ENCODE results near the gene ECHS1.

ECHS1 gene

DNA sequence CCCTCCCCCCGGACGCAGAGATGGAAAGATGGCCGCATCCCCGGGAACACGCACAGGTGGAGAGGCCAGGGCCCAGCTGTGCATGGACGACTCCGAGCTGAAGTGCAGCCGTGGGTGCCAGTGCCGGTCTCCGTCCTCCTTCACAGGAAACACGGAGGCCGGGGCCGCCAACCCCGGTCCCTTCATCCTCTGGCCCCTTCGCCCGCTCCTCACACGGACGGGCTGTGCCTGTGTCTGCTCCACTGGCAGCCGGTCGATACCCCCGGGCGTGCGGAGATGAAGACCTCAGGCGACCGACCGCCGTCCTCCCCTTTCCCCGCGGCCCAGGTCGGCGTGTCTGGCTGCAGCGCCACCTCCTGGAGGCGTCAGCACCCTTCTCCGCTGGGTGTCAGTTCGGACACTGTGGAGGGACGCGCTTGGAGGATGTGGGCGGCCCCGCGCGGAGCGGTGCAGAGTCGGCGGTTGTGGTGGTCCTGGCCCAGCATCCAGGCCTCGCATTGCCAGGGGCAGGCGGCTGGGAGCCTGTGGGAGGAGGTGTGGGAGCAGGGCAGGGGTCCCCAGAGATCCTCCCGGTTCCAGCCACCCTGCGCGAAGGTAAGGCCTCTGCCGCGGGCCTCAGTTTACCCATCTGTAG is 54.5 kb downstream of the ECHS1 start (continued):
- no peak for TF ChIP-seq ZNF596 (tag by site-specific recombination; IDR thresholded peaks at IDR 0.05)
- no peak for TF ChIP-seq SCRT1 (tag by site-specific recombination; IDR thresholded peaks at IDR 0.05; ENCODE audit: borderline replicate concordance)
- no peak for TF ChIP-seq ZNF19 (tag by site-specific recombination; IDR thresholded peaks at IDR 0.05; ENCODE audit: low read depth)
- TF ChIP-seq GLIS1 (tag by site-specific recombination; IDR thresholded peaks at IDR 0.05) = peak; percentile 76
- peak; percentile 92 for TF ChIP-seq ZNF335 (tag by site-specific recombination; conservative IDR thresholded peaks at IDR 0.05)
- no peak for TF ChIP-seq ZNF169 (tag by site-specific recombination; IDR thresholded peaks at IDR 0.05)
- peak; percentile 81 for TF ChIP-seq SP7 (tag by site-specific recombination; IDR thresholded peaks at IDR 0.05)
- TF ChIP-seq GLIS2 (tag by site-specific recombination; IDR thresholded peaks at IDR 0.05) = peak; percentile 89
- TF ChIP-seq REPIN1 (tag by site-specific recombination; IDR thresholded peaks at IDR 0.05; ENCODE audit: low read depth) = no peak
- TF ChIP-seq ZNF600 (tag by site-specific recombination; IDR thresholded peaks at IDR 0.05) = peak; percentile 78
- no peak for TF ChIP-seq ZNF248 (tag by site-specific recombination; IDR thresholded peaks at IDR 0.05)
- TF ChIP-seq, protein P1, sequence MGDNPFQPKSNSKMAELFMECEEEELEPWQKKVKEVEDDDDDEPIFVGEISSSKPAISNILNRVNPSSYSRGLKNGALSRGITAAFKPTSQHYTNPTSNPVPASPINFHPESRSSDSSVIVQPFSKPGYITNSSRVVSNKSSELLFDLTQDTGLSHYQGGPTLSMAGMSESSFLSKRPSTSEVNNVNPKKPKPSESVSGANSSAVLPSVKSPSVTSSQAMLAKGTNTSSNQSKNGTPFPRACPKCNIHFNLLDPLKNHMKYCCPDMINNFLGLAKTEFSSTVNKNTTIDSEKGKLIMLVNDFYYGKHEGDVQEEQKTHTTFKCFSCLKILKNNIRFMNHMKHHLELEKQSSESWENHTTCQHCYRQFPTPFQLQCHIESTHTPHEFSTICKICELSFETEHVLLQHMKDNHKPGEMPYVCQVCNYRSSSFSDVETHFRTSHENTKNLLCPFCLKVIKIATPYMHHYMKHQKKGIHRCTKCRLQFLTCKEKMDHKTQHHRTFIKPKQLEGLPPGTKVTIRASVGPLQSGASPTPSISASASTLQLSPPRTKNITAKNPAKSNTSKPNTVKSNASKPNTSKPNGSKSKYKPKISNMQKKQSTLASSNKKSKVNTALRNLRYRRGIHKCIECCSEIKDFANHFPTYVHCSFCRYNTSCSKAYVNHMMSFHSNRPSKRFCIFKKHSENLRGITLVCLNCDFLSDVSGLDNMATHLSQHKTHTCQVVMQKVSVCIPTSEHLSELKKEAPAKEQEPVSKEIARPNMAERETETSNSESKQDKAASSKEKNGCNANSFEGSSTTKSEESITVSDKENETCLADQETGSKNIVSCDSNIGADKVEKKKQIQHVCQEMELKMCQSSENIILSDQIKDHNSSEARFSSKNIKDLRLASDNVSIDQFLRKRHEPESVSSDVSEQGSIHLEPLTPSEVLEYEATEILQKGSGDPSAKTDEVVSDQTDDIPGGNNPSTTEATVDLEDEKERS (tag by site-specific recombination; IDR thresholded peaks at IDR 0.05) = 0 out of 2 replicates have a peak, but pooled peaks have one; percentile 23
- no peak for TF ChIP-seq ZNF664 (tag by site-specific recombination; IDR thresholded peaks at IDR 0.05)
- TF ChIP-seq ZNF239 (tag by site-specific recombination; IDR thresholded peaks at IDR 0.05) = no peak
- no peak for TF ChIP-seq ZNF621 (tag by site-specific recombination; IDR thresholded peaks at IDR 0.05)
- TF ChIP-seq, protein P2, sequence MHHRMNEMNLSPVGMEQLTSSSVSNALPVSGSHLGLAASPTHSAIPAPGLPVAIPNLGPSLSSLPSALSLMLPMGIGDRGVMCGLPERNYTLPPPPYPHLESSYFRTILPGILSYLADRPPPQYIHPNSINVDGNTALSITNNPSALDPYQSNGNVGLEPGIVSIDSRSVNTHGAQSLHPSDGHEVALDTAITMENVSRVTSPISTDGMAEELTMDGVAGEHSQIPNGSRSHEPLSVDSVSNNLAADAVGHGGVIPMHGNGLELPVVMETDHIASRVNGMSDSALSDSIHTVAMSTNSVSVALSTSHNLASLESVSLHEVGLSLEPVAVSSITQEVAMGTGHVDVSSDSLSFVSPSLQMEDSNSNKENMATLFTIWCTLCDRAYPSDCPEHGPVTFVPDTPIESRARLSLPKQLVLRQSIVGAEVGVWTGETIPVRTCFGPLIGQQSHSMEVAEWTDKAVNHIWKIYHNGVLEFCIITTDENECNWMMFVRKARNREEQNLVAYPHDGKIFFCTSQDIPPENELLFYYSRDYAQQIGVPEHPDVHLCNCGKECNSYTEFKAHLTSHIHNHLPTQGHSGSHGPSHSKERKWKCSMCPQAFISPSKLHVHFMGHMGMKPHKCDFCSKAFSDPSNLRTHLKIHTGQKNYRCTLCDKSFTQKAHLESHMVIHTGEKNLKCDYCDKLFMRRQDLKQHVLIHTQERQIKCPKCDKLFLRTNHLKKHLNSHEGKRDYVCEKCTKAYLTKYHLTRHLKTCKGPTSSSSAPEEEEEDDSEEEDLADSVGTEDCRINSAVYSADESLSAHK (tag by site-specific recombination; IDR thresholded peaks at IDR 0.05) = peak; percentile 36; the same call in 1 of the 2 replicates
- no peak for TF ChIP-seq ZNF37A (tag by site-specific recombination; IDR thresholded peaks at IDR 0.05)
- TF ChIP-seq GLI2 (tag by site-specific recombination; IDR thresholded peaks at IDR 0.05; ENCODE audit: borderline replicate concordance, low read depth) = no peak
- TF ChIP-seq, protein P3, sequence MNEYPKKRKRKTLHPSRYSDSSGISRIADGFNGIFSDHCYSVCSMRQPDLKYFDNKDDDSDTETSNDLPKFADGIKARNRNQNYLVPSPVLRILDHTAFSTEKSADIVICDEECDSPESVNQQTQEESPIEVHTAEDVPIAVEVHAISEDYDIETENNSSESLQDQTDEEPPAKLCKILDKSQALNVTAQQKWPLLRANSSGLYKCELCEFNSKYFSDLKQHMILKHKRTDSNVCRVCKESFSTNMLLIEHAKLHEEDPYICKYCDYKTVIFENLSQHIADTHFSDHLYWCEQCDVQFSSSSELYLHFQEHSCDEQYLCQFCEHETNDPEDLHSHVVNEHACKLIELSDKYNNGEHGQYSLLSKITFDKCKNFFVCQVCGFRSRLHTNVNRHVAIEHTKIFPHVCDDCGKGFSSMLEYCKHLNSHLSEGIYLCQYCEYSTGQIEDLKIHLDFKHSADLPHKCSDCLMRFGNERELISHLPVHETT (tag by site-specific recombination; IDR thresholded peaks at IDR 0.05) = peak; percentile 76
- TF ChIP-seq, protein P4, sequence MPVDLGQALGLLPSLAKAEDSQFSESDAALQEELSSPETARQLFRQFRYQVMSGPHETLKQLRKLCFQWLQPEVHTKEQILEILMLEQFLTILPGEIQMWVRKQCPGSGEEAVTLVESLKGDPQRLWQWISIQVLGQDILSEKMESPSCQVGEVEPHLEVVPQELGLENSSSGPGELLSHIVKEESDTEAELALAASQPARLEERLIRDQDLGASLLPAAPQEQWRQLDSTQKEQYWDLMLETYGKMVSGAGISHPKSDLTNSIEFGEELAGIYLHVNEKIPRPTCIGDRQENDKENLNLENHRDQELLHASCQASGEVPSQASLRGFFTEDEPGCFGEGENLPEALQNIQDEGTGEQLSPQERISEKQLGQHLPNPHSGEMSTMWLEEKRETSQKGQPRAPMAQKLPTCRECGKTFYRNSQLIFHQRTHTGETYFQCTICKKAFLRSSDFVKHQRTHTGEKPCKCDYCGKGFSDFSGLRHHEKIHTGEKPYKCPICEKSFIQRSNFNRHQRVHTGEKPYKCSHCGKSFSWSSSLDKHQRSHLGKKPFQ (tag by site-specific recombination; IDR thresholded peaks at IDR 0.05) = no peak
- TF ChIP-seq ZNF501 (tag by site-specific recombination; IDR thresholded peaks at IDR 0.05) = peak; percentile 84
- peak; percentile 71 for TF ChIP-seq SP3 (tag by site-specific recombination; IDR thresholded peaks at IDR 0.05)
- TF ChIP-seq ZNF114 (tag by site-specific recombination; IDR thresholded peaks at IDR 0.05) = no peak
- TF ChIP-seq, protein P5, sequence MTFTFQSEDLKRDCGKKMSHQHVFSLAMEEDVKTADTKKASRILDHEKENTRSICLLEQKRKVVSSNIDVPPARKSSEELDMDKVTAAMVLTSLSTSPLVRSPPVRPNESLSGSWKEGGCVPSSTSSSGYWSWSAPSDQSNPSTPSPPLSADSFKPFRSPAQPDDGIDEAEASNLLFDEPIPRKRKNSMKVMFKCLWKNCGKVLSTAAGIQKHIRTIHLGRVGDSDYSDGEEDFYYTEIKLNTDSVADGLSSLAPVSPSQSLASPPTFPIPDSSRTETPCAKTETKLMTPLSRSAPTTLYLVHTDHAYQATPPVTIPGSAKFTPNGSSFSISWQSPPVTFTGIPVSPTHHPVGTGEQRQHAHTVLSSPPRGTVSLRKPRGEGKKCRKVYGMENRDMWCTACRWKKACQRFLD (tag by site-specific recombination; IDR thresholded peaks at IDR 0.05) = no peak
- peak; percentile 57 for TF ChIP-seq ZNF654 (tag by site-specific recombination; IDR thresholded peaks at IDR 0.05; ENCODE audit: low read depth)
- no peak for TF ChIP-seq ZNF48 (tag by site-specific recombination; IDR thresholded peaks at IDR 0.05)
- TF ChIP-seq ZNF677 (tag by site-specific recombination; IDR thresholded peaks at IDR 0.05) = no peak
